ENCODE data around the gene DTNBP1.

Gene DTNBP1

DNA sequence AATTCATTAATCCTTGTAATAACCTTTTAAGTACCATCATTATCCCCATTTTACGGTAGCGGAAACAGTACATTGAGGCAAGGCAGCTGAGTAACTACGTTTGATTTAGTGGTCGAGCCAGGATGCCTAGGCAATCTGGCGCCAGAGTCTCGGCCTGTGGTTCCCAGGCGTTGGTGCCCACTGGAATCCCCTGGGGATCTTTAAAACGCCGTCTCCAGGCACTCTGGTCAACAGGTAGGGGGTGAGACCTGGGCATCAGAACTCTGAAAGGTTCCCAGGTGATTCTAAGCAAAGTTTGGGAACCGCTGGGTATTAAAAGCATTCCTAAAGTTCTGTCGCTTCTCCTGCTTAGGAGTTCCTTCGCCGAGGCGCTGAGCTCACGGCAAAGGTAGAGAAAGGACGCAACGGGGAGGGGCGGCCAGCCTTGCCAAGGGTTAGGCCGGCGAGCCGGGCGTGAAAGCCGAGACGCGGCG lies 939 bp downstream of the DTNBP1 start:
- TF ChIP-seq SIN3A (IDR thresholded peaks at IDR 0.05; ENCODE audit: borderline replicate concordance, insufficient read depth, low read length) (no peak), TAF1 (IDR thresholded peaks at IDR 0.05; ENCODE audit: borderline replicate concordance, insufficient read depth, low read length) (no peak), FOXP2 (optimal IDR thresholded peaks at IDR 0.05; ENCODE audit: borderline replicate concordance, extremely low read depth, extremely low read length, insufficient read depth) (no peak), POLR2AphosphoS5 (IDR thresholded peaks at IDR 0.05; ENCODE audit: low read depth, low read length) (no peak)
- TF ChIP-seq, protein P1, sequence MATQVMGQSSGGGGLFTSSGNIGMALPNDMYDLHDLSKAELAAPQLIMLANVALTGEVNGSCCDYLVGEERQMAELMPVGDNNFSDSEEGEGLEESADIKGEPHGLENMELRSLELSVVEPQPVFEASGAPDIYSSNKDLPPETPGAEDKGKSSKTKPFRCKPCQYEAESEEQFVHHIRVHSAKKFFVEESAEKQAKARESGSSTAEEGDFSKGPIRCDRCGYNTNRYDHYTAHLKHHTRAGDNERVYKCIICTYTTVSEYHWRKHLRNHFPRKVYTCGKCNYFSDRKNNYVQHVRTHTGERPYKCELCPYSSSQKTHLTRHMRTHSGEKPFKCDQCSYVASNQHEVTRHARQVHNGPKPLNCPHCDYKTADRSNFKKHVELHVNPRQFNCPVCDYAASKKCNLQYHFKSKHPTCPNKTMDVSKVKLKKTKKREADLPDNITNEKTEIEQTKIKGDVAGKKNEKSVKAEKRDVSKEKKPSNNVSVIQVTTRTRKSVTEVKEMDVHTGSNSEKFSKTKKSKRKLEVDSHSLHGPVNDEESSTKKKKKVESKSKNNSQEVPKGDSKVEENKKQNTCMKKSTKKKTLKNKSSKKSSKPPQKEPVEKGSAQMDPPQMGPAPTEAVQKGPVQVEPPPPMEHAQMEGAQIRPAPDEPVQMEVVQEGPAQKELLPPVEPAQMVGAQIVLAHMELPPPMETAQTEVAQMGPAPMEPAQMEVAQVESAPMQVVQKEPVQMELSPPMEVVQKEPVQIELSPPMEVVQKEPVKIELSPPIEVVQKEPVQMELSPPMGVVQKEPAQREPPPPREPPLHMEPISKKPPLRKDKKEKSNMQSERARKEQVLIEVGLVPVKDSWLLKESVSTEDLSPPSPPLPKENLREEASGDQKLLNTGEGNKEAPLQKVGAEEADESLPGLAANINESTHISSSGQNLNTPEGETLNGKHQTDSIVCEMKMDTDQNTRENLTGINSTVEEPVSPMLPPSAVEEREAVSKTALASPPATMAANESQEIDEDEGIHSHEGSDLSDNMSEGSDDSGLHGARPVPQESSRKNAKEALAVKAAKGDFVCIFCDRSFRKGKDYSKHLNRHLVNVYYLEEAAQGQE (IDR thresholded peaks at IDR 0.05; ENCODE audit: insufficient read depth in 1 of 2, low read depth in 2 of 2, low read length in 2 of 2) = no peak

DNA sequence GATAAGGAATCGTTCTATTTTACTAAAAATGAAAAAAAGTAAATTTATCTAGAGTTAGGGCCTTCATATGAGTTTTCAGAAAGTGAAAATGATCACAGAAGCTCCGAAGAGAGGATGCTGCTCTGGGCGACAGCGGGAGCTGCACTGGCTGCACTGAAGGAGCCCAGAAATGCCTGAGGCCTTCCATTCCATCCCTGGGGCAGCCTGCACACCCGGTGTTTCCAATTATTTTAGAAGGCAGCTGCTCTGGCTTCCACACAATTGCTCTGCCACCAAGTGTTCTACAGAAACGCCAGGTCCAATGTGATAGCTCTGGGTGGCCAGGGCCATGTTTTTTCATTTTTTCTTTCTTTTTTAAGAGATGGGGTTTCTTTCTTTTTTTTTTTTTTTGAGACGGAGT lies 3.6 kb downstream of the DTNBP1 start:
- TF ChIP-seq TAF1 (IDR thresholded peaks at IDR 0.05; ENCODE audit: borderline replicate concordance, insufficient read depth, low read length) (no peak), SIN3A (IDR thresholded peaks at IDR 0.05; ENCODE audit: borderline replicate concordance, insufficient read depth, low read length) (no peak), FOXP2 (optimal IDR thresholded peaks at IDR 0.05; ENCODE audit: borderline replicate concordance, extremely low read depth, extremely low read length, insufficient read depth) (no peak), POLR2AphosphoS5 (IDR thresholded peaks at IDR 0.05; ENCODE audit: low read depth, low read length) (no peak)
- TF ChIP-seq, protein P1 (IDR thresholded peaks at IDR 0.05; ENCODE audit: insufficient read depth in 1 of 2, low read depth in 2 of 2, low read length in 2 of 2) = no peak

DNA sequence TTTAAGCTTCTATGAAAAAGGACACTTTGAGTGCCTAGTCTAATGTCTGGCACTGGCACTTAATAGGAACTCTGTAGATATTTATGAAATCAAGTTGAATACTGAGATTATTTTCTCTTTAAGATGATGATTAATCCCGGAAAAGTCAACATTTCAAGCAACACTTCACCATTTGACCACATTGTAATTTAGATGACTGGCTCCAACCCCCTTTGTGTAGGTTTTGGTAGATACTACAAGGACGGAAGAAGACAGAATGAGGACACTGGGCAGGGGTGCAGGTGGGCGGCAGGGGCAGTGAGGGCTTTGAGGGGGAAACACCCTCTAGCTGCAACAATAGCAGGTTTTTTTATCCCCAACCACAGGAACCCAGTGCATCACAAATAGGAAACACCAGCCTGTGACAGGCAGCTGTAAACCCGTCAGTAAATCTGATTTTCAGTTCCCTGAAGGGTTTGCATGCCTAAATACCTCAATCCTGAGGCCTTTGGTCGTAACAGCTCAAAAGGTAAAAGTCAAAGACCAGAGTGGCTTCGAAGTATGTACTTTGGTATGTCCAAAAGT lies 4.6 kb downstream of the DTNBP1 start:
- TF ChIP-seq TAF1 (IDR thresholded peaks at IDR 0.05; ENCODE audit: borderline replicate concordance, insufficient read depth, low read length) = no peak
- no peak for TF ChIP-seq SIN3A (IDR thresholded peaks at IDR 0.05; ENCODE audit: borderline replicate concordance, insufficient read depth, low read length)
- TF ChIP-seq FOXP2 (optimal IDR thresholded peaks at IDR 0.05; ENCODE audit: borderline replicate concordance, extremely low read depth, extremely low read length, insufficient read depth) = no peak
- TF ChIP-seq POLR2AphosphoS5 (IDR thresholded peaks at IDR 0.05; ENCODE audit: low read depth, low read length) = no peak
- TF ChIP-seq, protein P1 (IDR thresholded peaks at IDR 0.05; ENCODE audit: insufficient read depth in 1 of 2, low read depth in 2 of 2, low read length in 2 of 2) = no peak

DNA sequence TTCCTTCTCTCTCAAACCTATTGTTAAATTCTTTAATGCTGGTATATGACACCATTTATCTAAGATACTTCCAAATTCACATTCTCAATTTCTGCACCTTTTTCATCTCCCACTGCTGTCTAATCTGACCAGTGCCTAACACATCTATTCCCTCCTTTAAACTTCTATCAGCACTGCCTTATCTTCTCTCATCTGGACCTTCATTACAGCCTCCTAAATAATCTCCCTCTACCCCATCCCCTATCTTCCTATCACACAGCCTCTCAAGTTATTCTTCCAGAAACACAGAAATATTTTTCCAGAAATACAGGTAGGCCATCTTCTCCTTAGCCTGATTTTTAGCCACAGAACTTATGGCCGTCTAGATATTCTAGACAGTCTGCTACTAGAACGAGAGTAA lies 5.5 kb downstream of the DTNBP1 start:
- TF ChIP-seq, protein P1 (IDR thresholded peaks at IDR 0.05; ENCODE audit: insufficient read depth in 1 of 2, low read depth in 2 of 2, low read length in 2 of 2) = no peak
- TF ChIP-seq POLR2AphosphoS5 (IDR thresholded peaks at IDR 0.05; ENCODE audit: low read depth, low read length) = no peak
- no peak for TF ChIP-seq FOXP2 (optimal IDR thresholded peaks at IDR 0.05; ENCODE audit: borderline replicate concordance, extremely low read depth, extremely low read length, insufficient read depth)
- TF ChIP-seq SIN3A (IDR thresholded peaks at IDR 0.05; ENCODE audit: borderline replicate concordance, insufficient read depth, low read length) = no peak
- no peak for TF ChIP-seq TAF1 (IDR thresholded peaks at IDR 0.05; ENCODE audit: borderline replicate concordance, insufficient read depth, low read length)

Measured in PFSK-1 (cell line).